Body of pancreas (tissue), 4 donors: ENCODE data around the gene RAB25. TPM values are rescaled to one million over a fixed set of nuclear protein-coding genes. Genes with fewer than 3 reads are reported as not detected.

Source experiments
- ATAC-seq: fragments of 150-250 bp; one replicate; pipeline ENCODE4 v1.9.1; 2016
- DNase-seq, 4 donors: peaks; one replicate each; pipeline ENCODE4 v3.0.0-alpha.2; 2019
- H3K27ac ChIP-seq, 4 donors: fragments of 200-600 bp; sonication (generic); 1 replicate in 3 of 4; 2 replicates in 1 of 4; pipeline versions ENCODE4 v1.5.1 to v1.6.1; 2016 to 2019; ENCODE audit warnings: mild to moderate bottlenecking in 1 of 4, mixed read lengths in 1 of 4, moderate library complexity in 1 of 4
- H3K27me3 ChIP-seq, 2 donors: fragments of 200-600 bp; sonication (generic); one replicate each; pipeline ENCODE4 v1.6.0; 2016; ENCODE audit warnings: mild to moderate bottlenecking in 1 of 2
- H3K36me3 ChIP-seq, 2 donors: fragments of 200-600 bp; sonication (generic); replicated peaks in 1 of 2; 2 replicates each; pipeline ENCODE4 v1.5.1; 2016; ENCODE audit warnings: low read depth in 2 of 2; ENCODE audit not compliant: insufficient read depth in 1 of 2
- H3K4me1 ChIP-seq: fragments of 200-600 bp; sonication (generic); one replicate; pipeline ENCODE4 v1.6.0; 2016
- H3K4me3 ChIP-seq, 2 donors: fragments of 200-600 bp; sonication (generic); 1 replicate in 1 of 2; 2 replicates in 1 of 2; pipeline ENCODE4 v1.5.1; 2016 to 2019
- H3K9me3 ChIP-seq, 3 donors: fragments of 200-600 bp; sonication (generic); 1 replicate in 2 of 3; 2 replicates in 1 of 3; pipeline ENCODE4 v1.5.1; 2016
- POLR2A ChIP-seq, 3 donors: fragments of 450-650 bp; IDR thresholded peaks; one replicate each; pipeline ENCODE4 v1.6.1; 2016; ENCODE audit warnings: antibody characterized with exemption in 3 of 3, mild to moderate bottlenecking in 2 of 3
- WGBS, 2 donors: methylation state at CpG; one replicate each; pipeline ENCODE4 v1.1.5; 2017; 5-methylcytosine and 5-hydroxymethylcytosine counted together
- intact Hi-C: fragments of 100-400 bp; cut with DNase I; formaldehyde crosslinking; loops from one replicate; pipeline ENCODE4 v1.15.1; 2023
- total RNA-seq, 2 donors: library from RNA; depleted of rRNA; stranded (reverse); fragments of >200 nt; gene quantifications; one replicate each; pipeline ENCODE4 v1.1.0, GENCODE V29; 2016
- TF ChIP-seq, protein P1 (sequence below), 7 experiments: fragments of 450-650 bp in 4 of 7; fragments of 200-600 bp in 3 of 7; sonication (generic) in 3 of 7; IDR thresholded peaks; one replicate each; pipeline ENCODE4 v1.5.1; 2016 to 2019; ENCODE audit warnings: antibody characterized with exemption in 7 of 7

The RAB25 gene
- total RNA-seq, 2 donors from 2014 or later, result 31.3 to 66.7 TPM

- H3K4me1 ChIP-seq, result peaks cover 13% of the 10 kb centered on the region
- no peak overlapping the region for H3K27ac ChIP-seq
- ATAC-seq, result no peak
- H3K4me3 ChIP-seq, result no peak overlapping the region
- TF ChIP-seq POLR2A (IDR thresholded peaks at IDR 0.05), result no peak
- TF ChIP-seq, protein P1, sequence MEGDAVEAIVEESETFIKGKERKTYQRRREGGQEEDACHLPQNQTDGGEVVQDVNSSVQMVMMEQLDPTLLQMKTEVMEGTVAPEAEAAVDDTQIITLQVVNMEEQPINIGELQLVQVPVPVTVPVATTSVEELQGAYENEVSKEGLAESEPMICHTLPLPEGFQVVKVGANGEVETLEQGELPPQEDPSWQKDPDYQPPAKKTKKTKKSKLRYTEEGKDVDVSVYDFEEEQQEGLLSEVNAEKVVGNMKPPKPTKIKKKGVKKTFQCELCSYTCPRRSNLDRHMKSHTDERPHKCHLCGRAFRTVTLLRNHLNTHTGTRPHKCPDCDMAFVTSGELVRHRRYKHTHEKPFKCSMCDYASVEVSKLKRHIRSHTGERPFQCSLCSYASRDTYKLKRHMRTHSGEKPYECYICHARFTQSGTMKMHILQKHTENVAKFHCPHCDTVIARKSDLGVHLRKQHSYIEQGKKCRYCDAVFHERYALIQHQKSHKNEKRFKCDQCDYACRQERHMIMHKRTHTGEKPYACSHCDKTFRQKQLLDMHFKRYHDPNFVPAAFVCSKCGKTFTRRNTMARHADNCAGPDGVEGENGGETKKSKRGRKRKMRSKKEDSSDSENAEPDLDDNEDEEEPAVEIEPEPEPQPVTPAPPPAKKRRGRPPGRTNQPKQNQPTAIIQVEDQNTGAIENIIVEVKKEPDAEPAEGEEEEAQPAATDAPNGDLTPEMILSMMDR (IDR thresholded peaks at IDR 0.05), result no peak
- H3K9me3 ChIP-seq, result no peaks in the 10 kb centered on the region
- intact Hi-C loops, result no loop called here
- 0 to 15% methylated on average over 1 of the region's 1 CpG for WGBS, 2 donors
- H3K27me3 ChIP-seq, result no peaks in the 10 kb centered on the region
- peaks cover 0 to 2% of the 10 kb centered on the region in 2 donors for H3K36me3 ChIP-seq
- DNase-seq, result no peak
These were observed 12.2 kb downstream of the RAB25 start for GRCh38 chr1:156073110-156073687.

- Histone ChIP-seq H3K36me3 (peaks cover 0 to 2% of the 10 kb centered on the region in 2 donors), H3K4me3 (no peak overlapping the region), H3K27me3 (no peaks in the 10 kb centered on the region), H3K27ac (no peak overlapping the region), H3K9me3 (no peaks in the 10 kb centered on the region), H3K4me1 (peaks cover 13% of the 10 kb centered on the region)
- intact Hi-C loops, result no loop called here
- TF ChIP-seq, protein P1 (IDR thresholded peaks at IDR 0.05), result no peak
- TF ChIP-seq POLR2A (IDR thresholded peaks at IDR 0.05), result no peak
- no peak for DNase-seq
- no peak for ATAC-seq
- 59 to 68% methylated on average over 5 of the region's 5 CpGs for WGBS, 2 donors
These were observed 12.8 kb downstream of the RAB25 start for GRCh38 chr1:156073740-156074139.

DNA sequence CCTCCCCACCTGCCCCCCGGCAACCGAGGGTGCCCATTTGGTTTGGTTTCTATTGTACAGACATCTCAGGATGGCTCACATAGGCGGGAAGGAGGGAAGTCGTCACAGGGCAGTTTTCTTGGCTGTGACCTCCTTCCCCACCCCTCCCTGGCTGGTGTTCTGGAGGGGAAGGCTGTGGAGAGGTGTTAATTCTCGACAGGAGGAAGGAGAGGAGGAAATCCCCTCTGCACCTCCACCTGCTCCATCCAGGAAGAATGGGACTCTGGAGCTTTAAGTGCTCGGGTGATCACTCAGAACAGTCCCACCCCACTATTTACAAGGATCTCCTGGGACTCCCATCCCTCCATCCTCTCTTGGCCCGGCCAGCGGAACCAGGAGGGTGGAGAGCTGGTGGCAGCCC is 13.7 kb downstream of the RAB25 start:
- 74% methylated on average over 8 of the region's 8 CpGs for WGBS, 2 donors
- H3K27me3 ChIP-seq, result no peaks in the 10 kb centered on the region
- H3K36me3 ChIP-seq, result no peaks in the 10 kb centered on the region
- H3K4me3 ChIP-seq, result no peak overlapping the region
- no peak for ATAC-seq
- no peaks in the 10 kb centered on the region for H3K9me3 ChIP-seq
- no peak for TF ChIP-seq POLR2A (IDR thresholded peaks at IDR 0.05)
- TF ChIP-seq, protein P1 (IDR thresholded peaks at IDR 0.05), result no peak
- H3K4me1 ChIP-seq, result peaks cover 13% of the 10 kb centered on the region
- H3K27ac ChIP-seq, result no peak overlapping the region
- intact Hi-C loops, result no loop called here
- DNase-seq, result no peak

GRCh38 chr1:156075162-156075561 is 14.2 kb downstream of the RAB25 start:
- Histone ChIP-seq H3K4me3 (no peak overlapping the region), H3K27ac (no peak overlapping the region), H3K36me3 (no peaks in the 10 kb centered on the region), H3K9me3 (no peaks in the 10 kb centered on the region), H3K4me1 (peaks cover 13% of the 10 kb centered on the region), H3K27me3 (no peaks in the 10 kb centered on the region)
- DNase-seq, result no peak
- no peak for TF ChIP-seq POLR2A (IDR thresholded peaks at IDR 0.05)
- TF ChIP-seq, protein P1 (IDR thresholded peaks at IDR 0.05), result no peak
- ATAC-seq, result no peak
- intact Hi-C loops, result no loop called here
- 53 to 58% methylated on average over 3 of the region's 3 CpGs for WGBS, 2 donors

DNA sequence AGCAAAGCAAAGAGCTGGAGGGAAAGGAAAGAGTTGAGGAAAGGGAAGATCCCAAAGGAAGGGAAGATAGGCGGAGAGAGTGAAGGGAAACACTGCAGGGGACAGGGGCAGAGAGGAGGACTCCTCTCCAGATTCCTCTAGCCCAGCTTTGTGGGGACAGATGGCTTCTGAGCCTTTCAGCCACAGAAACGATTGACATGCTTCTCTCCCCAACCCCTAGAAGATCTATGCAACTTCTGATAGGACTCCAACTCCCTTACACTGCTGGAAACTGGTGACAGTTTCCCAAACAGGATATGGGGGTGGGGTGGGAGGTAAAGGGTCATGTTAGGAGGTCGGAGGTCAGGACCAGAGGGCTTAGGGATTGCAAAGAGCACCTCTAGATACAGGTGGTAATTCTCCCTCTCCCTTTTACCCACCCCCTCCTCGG is 14.8 kb downstream of the RAB25 start:
- peaks cover 13% of the 10 kb centered on the region for H3K4me1 ChIP-seq
- H3K27me3 ChIP-seq, result no peaks in the 10 kb centered on the region
- H3K36me3 ChIP-seq, result no peaks in the 10 kb centered on the region
- H3K9me3 ChIP-seq, result no peaks in the 10 kb centered on the region
- intact Hi-C loops, result no loop called here
- ATAC-seq (no peak), DNase-seq (no peak)
- no peak overlapping the region for H3K27ac ChIP-seq
- H3K4me3 ChIP-seq, result no peak overlapping the region
- TF ChIP-seq, protein P1 (IDR thresholded peaks at IDR 0.05), result no peak
- no peak for TF ChIP-seq POLR2A (IDR thresholded peaks at IDR 0.05)
- 50 to 51% methylated on average over 4 of the region's 4 CpGs for WGBS, 2 donors
